Neural progenitor cell (in vitro differentiated cells): ENCODE data around the gene CKB. TPM values are rescaled to one million over a fixed set of nuclear protein-coding genes. Genes with fewer than 3 reads are reported as not detected.

Experiments used
- DNase-seq: peaks from one replicate; pipeline ENCODE4 v3.0.0-alpha.2; 2016; ENCODE audit warnings: low spot score
- H2AFZ ChIP-seq: fragments of 200-600 bp; sonication (generic); replicated peaks from 2 replicates; pipeline ENCODE4 v1.6.1; 2016; ENCODE audit warnings: antibody characterized with exemption
- H3F3A ChIP-seq: fragments of 200-600 bp; sonication (generic); 2 replicates; pipeline ENCODE4 v1.6.1; 2016; ENCODE audit warnings: antibody characterized with exemption, low read depth
- H3K27ac ChIP-seq: fragments of 200-600 bp; sonication (generic); 2 replicates; pipeline ENCODE4 v1.5.1; 2016; ENCODE audit warnings: mild to moderate bottlenecking
- H3K27me3 ChIP-seq: fragments of 200-600 bp; sonication (generic); 2 replicates; pipeline ENCODE4 v1.6.1; 2016; ENCODE audit warnings: mild to moderate bottlenecking, moderate library complexity
- H3K36me3 ChIP-seq: fragments of 200-600 bp; sonication (generic); 2 replicates; pipeline ENCODE4 v1.5.1; 2016
- H3K4me1 ChIP-seq: fragments of 200-600 bp; sonication (generic); 2 replicates; pipeline ENCODE4 v1.6.1; 2016; ENCODE audit warnings: mixed run types
- H3K4me2 ChIP-seq: fragments of 200-600 bp; sonication (generic); 2 replicates; pipeline ENCODE4 v1.6.1; 2016
- H3K4me3 ChIP-seq: fragments of 200-600 bp; sonication (generic); 2 replicates; pipeline ENCODE4 v1.5.1; 2016
- H3K79me2 ChIP-seq: fragments of 200-600 bp; sonication (generic); 2 replicates; pipeline ENCODE4 v1.6.1; 2016; ENCODE audit warnings: low read depth
- H3K9ac ChIP-seq: fragments of 200-600 bp; sonication (generic); 2 replicates; pipeline ENCODE4 v1.6.1; 2016
- H3K9me3 ChIP-seq: fragments of 200-600 bp; sonication (generic); 2 replicates; pipeline ENCODE4 v1.5.1; 2016; ENCODE audit warnings: low read depth
- H4K20me1 ChIP-seq: fragments of 200-600 bp; sonication (generic); 2 replicates; pipeline ENCODE4 v1.6.1; 2016; ENCODE audit warnings: low read depth
- H3K27ac Mint-ChIP-seq: 3 replicates; pipeline ENCODE4 v1.8.0; 2021; ENCODE audit warnings: mixed read lengths
- H3K27me3 Mint-ChIP-seq: 2 replicates; pipeline ENCODE4 v1.8.0; 2022; ENCODE audit warnings: low read depth, mild to moderate bottlenecking, inconsistent platforms, moderate library complexity, mixed read lengths; ENCODE audit not compliant: insufficient read depth
- H3K36me3 Mint-ChIP-seq: 3 replicates; pipeline ENCODE4 v1.8.0; 2021; ENCODE audit warnings: mixed read lengths
- H3K4me1 Mint-ChIP-seq: 3 replicates; pipeline ENCODE4 v1.8.0; 2021; ENCODE audit warnings: mixed read lengths
- H3K4me3 Mint-ChIP-seq: 3 replicates; pipeline ENCODE4 v1.8.0; 2021; ENCODE audit warnings: mild to moderate bottlenecking, moderate library complexity, mixed read lengths
- H3K9me3 Mint-ChIP-seq: 3 replicates; pipeline ENCODE4 v1.8.0; 2020; ENCODE audit warnings: mixed read lengths
- EZH2 ChIP-seq: fragments of 200-600 bp; sonication (generic); IDR thresholded peaks from 2 replicates; pipeline ENCODE4 v1.6.1; 2017; ENCODE audit warnings: antibody characterized with exemption, mild to moderate bottlenecking, moderate library complexity
- EZH2phosphoT487 ChIP-seq: fragments of 200-600 bp; sonication (generic); IDR thresholded peaks from 2 replicates; pipeline ENCODE4 v1.6.1; 2017; ENCODE audit warnings: antibody characterized with exemption
- total RNA-seq: library from RNA; depleted of rRNA; stranded (reverse); fragments of >200 nt; gene quantifications from 2 replicates; pipeline ENCODE4 v1.2.3, GENCODE V29; 2015; ENCODE audit warnings: low replicate concordance
- TF ChIP-seq, protein P1 (sequence below): fragments of 200-600 bp; sonication (generic); IDR thresholded peaks from 2 replicates; pipeline ENCODE4 v1.5.1; 2017; ENCODE audit warnings: antibody characterized with exemption, mild to moderate bottlenecking

The CKB gene
- total RNA-seq, 1 donor from 2014 or later, result 54.2 TPM

GRCh38 chr14:103559766-103560165, 37.1 kb upstream of the CKB start:
- H3K27me3 ChIP-seq, result no peaks in the 10 kb centered on the region
- H3K27ac Mint-ChIP-seq, result no peak overlapping the region
- H3K4me3 ChIP-seq, result no peak overlapping the region
- H3K36me3 Mint-ChIP-seq, result peaks cover 15% of the 10 kb centered on the region
- H3F3A ChIP-seq, result peaks cover 37% of the 10 kb centered on the region
- no peaks in the 10 kb centered on the region for H3K9me3 Mint-ChIP-seq
- H3K4me3 Mint-ChIP-seq, result peak overlapping the region; percentile 36
- no peak overlapping the region for H3K27ac ChIP-seq
- no peaks in the 10 kb centered on the region for H3K9me3 ChIP-seq
- no peak overlapping the region for H3K9ac ChIP-seq
- peaks cover 76% of the 10 kb centered on the region for H3K79me2 ChIP-seq
- DNase-seq, result no peak
- no peak overlapping the region for H3K4me2 ChIP-seq
- no peak overlapping the region for H2AFZ ChIP-seq
- peaks cover 48% of the 10 kb centered on the region for H3K4me1 Mint-ChIP-seq
- peaks cover 16% of the 10 kb centered on the region for H3K4me1 ChIP-seq
- peaks cover 3% of the 10 kb centered on the region for H3K27me3 Mint-ChIP-seq
- H4K20me1 ChIP-seq, result peaks cover 50% of the 10 kb centered on the region
- TF ChIP-seq, protein P1, sequence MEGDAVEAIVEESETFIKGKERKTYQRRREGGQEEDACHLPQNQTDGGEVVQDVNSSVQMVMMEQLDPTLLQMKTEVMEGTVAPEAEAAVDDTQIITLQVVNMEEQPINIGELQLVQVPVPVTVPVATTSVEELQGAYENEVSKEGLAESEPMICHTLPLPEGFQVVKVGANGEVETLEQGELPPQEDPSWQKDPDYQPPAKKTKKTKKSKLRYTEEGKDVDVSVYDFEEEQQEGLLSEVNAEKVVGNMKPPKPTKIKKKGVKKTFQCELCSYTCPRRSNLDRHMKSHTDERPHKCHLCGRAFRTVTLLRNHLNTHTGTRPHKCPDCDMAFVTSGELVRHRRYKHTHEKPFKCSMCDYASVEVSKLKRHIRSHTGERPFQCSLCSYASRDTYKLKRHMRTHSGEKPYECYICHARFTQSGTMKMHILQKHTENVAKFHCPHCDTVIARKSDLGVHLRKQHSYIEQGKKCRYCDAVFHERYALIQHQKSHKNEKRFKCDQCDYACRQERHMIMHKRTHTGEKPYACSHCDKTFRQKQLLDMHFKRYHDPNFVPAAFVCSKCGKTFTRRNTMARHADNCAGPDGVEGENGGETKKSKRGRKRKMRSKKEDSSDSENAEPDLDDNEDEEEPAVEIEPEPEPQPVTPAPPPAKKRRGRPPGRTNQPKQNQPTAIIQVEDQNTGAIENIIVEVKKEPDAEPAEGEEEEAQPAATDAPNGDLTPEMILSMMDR, result no peak
- TF ChIP-seq EZH2, result no peak
- no peak for TF ChIP-seq EZH2phosphoT487
- peaks cover 8% of the 10 kb centered on the region for H3K36me3 ChIP-seq

GRCh38 chr14:103558071-103558882, 35.6 kb upstream of the CKB start:
- no peak overlapping the region for H3K9ac ChIP-seq
- TF ChIP-seq EZH2 (no peak), EZH2phosphoT487 (no peak)
- TF ChIP-seq, protein P1, result no peak
- H2AFZ ChIP-seq, result no peak overlapping the region
- H3F3A ChIP-seq, result peaks cover 37% of the 10 kb centered on the region
- peaks cover 61% of the 10 kb centered on the region for H3K79me2 ChIP-seq
- no peak overlapping the region for H3K27ac ChIP-seq
- DNase-seq, result no peak
- Mint-ChIP-seq H3K27me3 (peaks cover 3% of the 10 kb centered on the region), H3K36me3 (peaks cover 17% of the 10 kb centered on the region), H3K4me1 (peaks cover 40% of the 10 kb centered on the region), H3K4me3 (no peak overlapping the region), H3K9me3 (no peaks in the 10 kb centered on the region), H3K27ac (no peak overlapping the region)
- peaks cover 8% of the 10 kb centered on the region for H3K36me3 ChIP-seq
- peaks cover 40% of the 10 kb centered on the region for H4K20me1 ChIP-seq
- H3K4me3 ChIP-seq, result no peak overlapping the region
- no peaks in the 10 kb centered on the region for H3K27me3 ChIP-seq
- no peaks in the 10 kb centered on the region for H3K9me3 ChIP-seq
- H3K4me1 ChIP-seq, result peaks cover 9% of the 10 kb centered on the region
- H3K4me2 ChIP-seq, result no peak overlapping the region

- H3K9me3 ChIP-seq, result no peaks in the 10 kb centered on the region
- Mint-ChIP-seq H3K27ac (no peak overlapping the region), H3K36me3 (peaks cover 17% of the 10 kb centered on the region), H3K27me3 (peaks cover 3% of the 10 kb centered on the region), H3K9me3 (no peaks in the 10 kb centered on the region), H3K4me3 (peak overlapping the region; percentile 35), H3K4me1 (peaks cover 38% of the 10 kb centered on the region)
- no peak for DNase-seq
- H3K4me2 ChIP-seq, result no peak overlapping the region
- H3F3A ChIP-seq, result peaks cover 32% of the 10 kb centered on the region
- TF ChIP-seq EZH2phosphoT487 (no peak), EZH2 (no peak)
- TF ChIP-seq, protein P1, result no peak
- no peak overlapping the region for H3K9ac ChIP-seq
- H3K27ac ChIP-seq, result no peak overlapping the region
- no peaks in the 10 kb centered on the region for H3K27me3 ChIP-seq
- H2AFZ ChIP-seq, result no peak overlapping the region
- no peak overlapping the region for H3K4me3 ChIP-seq
- H3K4me1 ChIP-seq, result peaks cover 9% of the 10 kb centered on the region
- H3K79me2 ChIP-seq, result peaks cover 54% of the 10 kb centered on the region
- peaks cover 37% of the 10 kb centered on the region for H4K20me1 ChIP-seq
- peaks cover 8% of the 10 kb centered on the region for H3K36me3 ChIP-seq
These were observed 34.5 kb upstream of the CKB start for GRCh38 chr14:103556946-103557758.
